GM18517 (cell line): Measurements from ENCODE around the gene SLC2A1.

ENCODE experiments used
- ATAC-seq: cut with Tn5 transposase; IDR thresholded peaks from one replicate; pipeline ENCODE4 v1.9.1; 2021; ENCODE audit warnings: mild to moderate bottlenecking, moderate library complexity; ENCODE audit not compliant: unreplicated experiment

Gene SLC2A1

GRCh38 chr1:42958488-42959319 is at the start of gene SLC2A1:
Gene SLC2A1 (minus strand): TSS chr1:42958868. CDS start chr1:42958651, 217 bp downstream.
- peak; percentile 68 for ATAC-seq

GRCh38 chr1:43007377-43008114 is 48.9 kb upstream of the SLC2A1 start:
- ATAC-seq = no peak

- ATAC-seq = no peak
These were observed 47.0 kb upstream of the SLC2A1 start for GRCh38 chr1:43005460-43006361.

GRCh38 chr1:43004587-43005459 is 46.2 kb upstream of the SLC2A1 start:
- no peak for ATAC-seq

- no peak for ATAC-seq
These were observed 44.1 kb upstream of the SLC2A1 start for GRCh38 chr1:43002766-43003165.

GRCh38 chr1:43002116-43002515 is 43.4 kb upstream of the SLC2A1 start:
- no peak for ATAC-seq

GRCh38 chr1:43001434-43001833 is 42.8 kb upstream of the SLC2A1 start:
- no peak for ATAC-seq

- ATAC-seq = no peak
These were observed 41.6 kb upstream of the SLC2A1 start for GRCh38 chr1:43000271-43000670.

GRCh38 chr1:42999308-42999707 is 40.6 kb upstream of the SLC2A1 start:
- ATAC-seq = no peak

- no peak for ATAC-seq
These were observed 39.7 kb upstream of the SLC2A1 start for GRCh38 chr1:42998386-42998785.

GRCh38 chr1:42996384-42996970 is 37.8 kb upstream of the SLC2A1 start:
- no peak for ATAC-seq

- no peak for ATAC-seq
These were observed 35.0 kb upstream of the SLC2A1 start for GRCh38 chr1:42993502-42994136.

GRCh38 chr1:42992054-42992571 is 33.4 kb upstream of the SLC2A1 start:
- no peak for ATAC-seq

- ATAC-seq = no peak
These were observed 32.2 kb upstream of the SLC2A1 start for GRCh38 chr1:42990757-42991346.

- no peak for ATAC-seq
These were observed 25.0 kb upstream of the SLC2A1 start for GRCh38 chr1:42983693-42984092.

GRCh38 chr1:42983253-42983652 is 24.6 kb upstream of the SLC2A1 start:
- no peak for ATAC-seq

- no peak for ATAC-seq
These were observed 24.0 kb upstream of the SLC2A1 start for GRCh38 chr1:42982641-42983040.

GRCh38 chr1:42981871-42982270 is 23.2 kb upstream of the SLC2A1 start:
- no peak for ATAC-seq
